IMR-90 (cell line): ENCODE results near the gene E2F3.

Source experiments
- ELK1 ChIP-seq: fragments of 150-350 bp; IDR thresholded peaks from 2 replicates; pipeline ENCODE4 v1.6.1; 2016; ENCODE audit warnings: low read depth, mild to moderate bottlenecking, low read length, moderate library complexity, borderline replicate concordance
- POLR2A ChIP-seq: IDR thresholded peaks from 2 replicates; pipeline ENCODE4 v1.6.1; 2012; ENCODE audit warnings: mild to moderate bottlenecking, low read depth, low read length
- RCOR1 ChIP-seq: IDR thresholded peaks from 2 replicates; pipeline ENCODE4 v1.6.1; 2012; ENCODE audit warnings: mild to moderate bottlenecking, low read length, improper control_type of control experiment; ENCODE audit not compliant: insufficient replicate concordance
- USF2 ChIP-seq: fragments of 150-350 bp; IDR thresholded peaks from 2 replicates; pipeline ENCODE4 v1.6.1; 2017; ENCODE audit warnings: mild to moderate bottlenecking, antibody characterized with exemption, low read length, low read depth
- TF ChIP-seq, protein P1 (sequence below): conservative IDR thresholded peaks from 2 replicates; pipeline ENCODE4 v1.5.1; 2012; ENCODE audit warnings: mild to moderate bottlenecking, low read depth, low read length, improper control_type of control experiment

- no peak for TF ChIP-seq POLR2A
- TF ChIP-seq, protein P1, sequence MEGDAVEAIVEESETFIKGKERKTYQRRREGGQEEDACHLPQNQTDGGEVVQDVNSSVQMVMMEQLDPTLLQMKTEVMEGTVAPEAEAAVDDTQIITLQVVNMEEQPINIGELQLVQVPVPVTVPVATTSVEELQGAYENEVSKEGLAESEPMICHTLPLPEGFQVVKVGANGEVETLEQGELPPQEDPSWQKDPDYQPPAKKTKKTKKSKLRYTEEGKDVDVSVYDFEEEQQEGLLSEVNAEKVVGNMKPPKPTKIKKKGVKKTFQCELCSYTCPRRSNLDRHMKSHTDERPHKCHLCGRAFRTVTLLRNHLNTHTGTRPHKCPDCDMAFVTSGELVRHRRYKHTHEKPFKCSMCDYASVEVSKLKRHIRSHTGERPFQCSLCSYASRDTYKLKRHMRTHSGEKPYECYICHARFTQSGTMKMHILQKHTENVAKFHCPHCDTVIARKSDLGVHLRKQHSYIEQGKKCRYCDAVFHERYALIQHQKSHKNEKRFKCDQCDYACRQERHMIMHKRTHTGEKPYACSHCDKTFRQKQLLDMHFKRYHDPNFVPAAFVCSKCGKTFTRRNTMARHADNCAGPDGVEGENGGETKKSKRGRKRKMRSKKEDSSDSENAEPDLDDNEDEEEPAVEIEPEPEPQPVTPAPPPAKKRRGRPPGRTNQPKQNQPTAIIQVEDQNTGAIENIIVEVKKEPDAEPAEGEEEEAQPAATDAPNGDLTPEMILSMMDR: no peak
- no peak for TF ChIP-seq USF2
- TF ChIP-seq ELK1: no peak
- TF ChIP-seq RCOR1: no peak
Observed at GRCh38 chr6:20433929-20434328, 32.2 kb downstream of the E2F3 start.
